Cardiac fibroblast (primary cell): ENCODE results near the gene PBRM1.

ENCODE experiments used
- DNase-seq, 2 donors: peaks; one replicate each; pipeline versions ENCODE4 v3.0.0 to v3.0.0-alpha.2; 2010; ENCODE audit warnings: low read depth in 2 of 2
- H3K4me3 ChIP-seq, 2 donors: replicated peaks in 1 of 2; 1 replicate in 1 of 2; 2 replicates in 1 of 2; pipeline ENCODE4 v1.5.1; 2011; ENCODE audit warnings: low read depth in 2 of 2, low read length in 2 of 2, mild to moderate bottlenecking in 2 of 2, moderate library complexity in 1 of 2
- TF ChIP-seq, protein P1 (sequence below): IDR thresholded peaks from one replicate; pipeline ENCODE4 v1.5.1; 2011; ENCODE audit warnings: low read depth, mild to moderate bottlenecking, low read length, inconsistent platforms

Gene PBRM1

DNA sequence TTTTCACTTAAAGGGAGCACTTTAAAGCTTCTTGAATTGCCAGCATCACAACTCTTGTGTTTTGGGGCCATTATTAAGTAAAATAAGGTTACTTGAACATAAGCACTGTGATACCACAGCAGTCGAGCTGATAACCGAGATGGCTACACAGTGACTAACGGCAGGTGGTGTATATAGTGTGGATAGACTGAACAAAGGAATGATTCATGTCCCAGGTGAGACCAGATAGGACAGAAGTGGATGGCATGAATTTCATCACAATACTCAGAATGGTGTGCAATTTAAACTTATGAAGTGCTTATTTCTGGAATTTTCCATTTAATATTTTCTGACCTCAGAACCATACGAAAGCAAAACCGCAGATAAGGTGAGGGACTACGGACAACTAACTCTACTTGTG is 40.2 kb downstream of the PBRM1 start:
- TF ChIP-seq, protein P1, sequence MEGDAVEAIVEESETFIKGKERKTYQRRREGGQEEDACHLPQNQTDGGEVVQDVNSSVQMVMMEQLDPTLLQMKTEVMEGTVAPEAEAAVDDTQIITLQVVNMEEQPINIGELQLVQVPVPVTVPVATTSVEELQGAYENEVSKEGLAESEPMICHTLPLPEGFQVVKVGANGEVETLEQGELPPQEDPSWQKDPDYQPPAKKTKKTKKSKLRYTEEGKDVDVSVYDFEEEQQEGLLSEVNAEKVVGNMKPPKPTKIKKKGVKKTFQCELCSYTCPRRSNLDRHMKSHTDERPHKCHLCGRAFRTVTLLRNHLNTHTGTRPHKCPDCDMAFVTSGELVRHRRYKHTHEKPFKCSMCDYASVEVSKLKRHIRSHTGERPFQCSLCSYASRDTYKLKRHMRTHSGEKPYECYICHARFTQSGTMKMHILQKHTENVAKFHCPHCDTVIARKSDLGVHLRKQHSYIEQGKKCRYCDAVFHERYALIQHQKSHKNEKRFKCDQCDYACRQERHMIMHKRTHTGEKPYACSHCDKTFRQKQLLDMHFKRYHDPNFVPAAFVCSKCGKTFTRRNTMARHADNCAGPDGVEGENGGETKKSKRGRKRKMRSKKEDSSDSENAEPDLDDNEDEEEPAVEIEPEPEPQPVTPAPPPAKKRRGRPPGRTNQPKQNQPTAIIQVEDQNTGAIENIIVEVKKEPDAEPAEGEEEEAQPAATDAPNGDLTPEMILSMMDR, result no peak
- H3K4me3 ChIP-seq, result no peak overlapping the region
- DNase-seq, result no peak

DNA sequence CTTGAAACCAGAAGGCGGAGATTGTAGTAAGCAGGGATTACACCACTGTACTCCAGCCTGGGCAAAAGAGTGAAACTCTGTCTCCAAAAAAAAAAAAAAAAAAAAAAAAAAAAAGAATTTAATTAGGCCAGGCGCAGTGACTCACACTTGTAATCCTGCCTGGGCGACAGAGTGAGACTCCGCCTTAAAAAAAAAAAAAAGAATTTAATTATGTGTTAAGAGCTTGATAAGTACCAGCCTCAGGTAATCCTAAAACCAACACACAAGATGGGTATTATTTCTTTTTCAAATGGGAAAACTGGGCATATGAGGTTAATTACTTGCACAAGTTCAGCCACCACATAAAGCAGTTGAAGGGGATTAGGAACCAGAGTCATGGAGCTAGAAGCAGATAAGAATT is 49.0 kb downstream of the PBRM1 start:
- TF ChIP-seq, protein P1, result no peak
- DNase-seq, result peak in 1 of 2 donors; percentile 6
- H3K4me3 ChIP-seq, result no peak overlapping the region

DNA sequence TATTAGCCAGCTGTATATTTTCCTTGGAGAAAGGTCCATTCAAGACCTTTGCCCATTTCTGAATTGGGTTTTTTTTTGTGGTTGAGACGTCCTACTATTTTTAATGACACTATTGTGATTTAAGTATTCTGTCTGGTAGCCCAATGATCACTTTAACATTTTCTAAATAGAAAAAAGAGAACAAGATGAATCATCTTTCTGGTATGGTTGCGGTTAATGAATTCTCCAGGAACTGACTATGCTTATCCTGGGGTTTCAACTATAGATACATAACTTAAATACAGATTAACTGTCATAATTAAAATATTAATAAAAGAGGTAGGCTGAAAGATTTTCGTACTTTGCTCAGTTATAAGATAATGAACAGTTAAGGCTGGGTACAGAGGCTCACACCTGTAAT is 51.9 kb downstream of the PBRM1 start:
- TF ChIP-seq, protein P1, result no peak
- DNase-seq, result peak in 1 of 2 donors; percentile 20

DNA sequence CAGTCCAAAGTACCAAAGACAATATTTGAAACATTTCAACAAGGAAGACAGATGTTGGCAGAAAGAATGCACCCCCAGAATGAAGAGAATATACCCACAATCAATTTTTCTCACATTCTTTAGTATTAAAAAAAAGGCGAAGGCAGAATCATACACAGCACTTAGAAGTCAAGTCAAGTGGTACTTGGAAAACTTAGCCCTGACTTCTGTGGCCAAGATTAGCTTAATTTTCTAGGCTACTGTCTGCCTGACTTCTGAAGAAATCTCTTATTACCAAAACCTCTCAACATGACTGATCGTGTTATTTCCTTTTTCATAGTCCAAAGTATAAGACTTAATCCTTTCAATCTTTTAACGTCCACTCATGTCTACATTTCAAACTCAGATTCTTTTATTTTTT is 60.7 kb downstream of the PBRM1 start:
- H3K4me3 ChIP-seq, result no peak overlapping the region
- TF ChIP-seq, protein P1, result no peak
- no peak for DNase-seq

More for the DNA sequence above, 51.9 kb downstream of the PBRM1 start:
- H3K4me3 ChIP-seq, result no peak overlapping the region

DNA sequence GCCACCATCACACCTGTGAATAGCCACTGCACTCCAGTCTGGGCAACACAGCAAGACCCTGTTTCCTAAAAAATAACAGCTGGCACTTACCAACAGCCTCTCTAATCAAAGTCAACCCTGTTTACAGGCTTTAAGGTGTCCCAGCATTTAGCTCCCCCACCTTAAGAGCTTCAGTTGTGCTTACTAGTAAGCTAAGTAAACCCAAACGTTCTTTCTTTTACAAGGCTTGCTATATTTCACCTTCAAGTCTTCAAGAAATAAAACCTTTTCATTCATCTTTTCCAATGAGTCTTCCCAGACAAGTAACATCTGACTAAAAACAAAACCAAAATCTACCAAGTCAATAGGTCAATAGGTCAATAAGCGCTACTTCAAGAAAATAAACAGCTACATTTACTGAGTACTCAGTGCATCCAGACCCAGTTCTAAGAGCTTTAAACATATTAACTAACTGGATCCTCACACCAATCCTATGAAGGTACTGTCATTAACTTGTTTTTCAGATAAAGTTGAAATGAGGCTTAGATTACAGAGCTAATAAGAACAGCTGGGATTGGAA is 62.4 kb downstream of the PBRM1 start:
- H3K4me3 ChIP-seq, result no peak overlapping the region
- DNase-seq, result no peak
- TF ChIP-seq, protein P1, result no peak

DNA sequence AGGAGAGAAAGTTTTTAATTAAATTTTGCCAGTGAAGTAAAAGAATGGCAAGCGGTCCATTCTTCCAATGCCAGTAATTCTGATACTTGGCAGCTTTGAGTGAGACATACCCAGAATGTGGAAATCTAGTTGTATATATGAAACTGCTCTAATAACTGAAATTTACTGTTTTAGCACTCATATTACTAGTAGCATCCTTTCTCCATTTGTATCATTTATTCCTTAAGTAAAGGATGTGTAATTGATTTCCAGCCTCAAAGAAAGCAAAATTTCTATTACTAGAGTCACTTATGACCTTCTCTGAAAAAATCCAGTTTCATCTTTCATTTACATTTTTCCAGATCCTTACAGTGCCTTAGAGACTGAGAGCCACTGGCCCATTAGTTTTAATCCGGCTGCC is 65.1 kb downstream of the PBRM1 start:
- no peak overlapping the region for H3K4me3 ChIP-seq
- DNase-seq, result no peak
- TF ChIP-seq, protein P1, result no peak

DNA sequence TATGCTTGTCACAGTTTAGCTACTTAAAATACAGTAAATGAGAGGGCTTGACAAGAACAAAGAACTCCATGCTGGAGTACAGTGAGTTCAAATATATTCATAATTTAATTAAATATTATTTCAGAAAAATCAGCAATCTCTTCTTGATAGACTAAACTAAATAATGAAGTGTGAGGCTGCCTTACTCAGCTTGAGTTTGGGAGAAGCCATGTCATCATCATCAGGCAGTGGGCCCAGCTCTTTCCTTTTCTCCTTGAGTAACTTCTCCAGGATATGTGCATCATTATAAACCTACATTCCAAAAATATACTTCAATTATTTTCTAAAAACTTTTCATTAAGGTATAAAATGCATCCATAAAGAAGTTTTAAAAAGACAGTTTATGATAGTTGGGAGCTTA is 70.5 kb downstream of the PBRM1 start:
- peak; percentile 7 to 10 for DNase-seq
- no peak overlapping the region for H3K4me3 ChIP-seq
- TF ChIP-seq, protein P1, result no peak
